HG03432 (cell line): Measurements from ENCODE around the gene RNF175.

ENCODE experiments used
- ATAC-seq: cut with Tn5 transposase; IDR thresholded peaks from one replicate; pipeline ENCODE4 v1.9.1; 2021; ENCODE audit warnings: mild to moderate bottlenecking, moderate library complexity; ENCODE audit not compliant: unreplicated experiment

Gene RNF175

GRCh38 chr4:153759407-153760316, at the start of gene RNF175:
RNF175 (minus strand) TSS chr4:153760024; CDS start chr4:153759862, 162 bp downstream.
- no peak for ATAC-seq

- peak; percentile 80 for ATAC-seq
These were observed 49.5 kb upstream of the RNF175 start for GRCh38 chr4:153809307-153809706.

GRCh38 chr4:153808175-153808574, 48.4 kb upstream of the RNF175 start:
- no peak for ATAC-seq

GRCh38 chr4:153806073-153806472, 46.2 kb upstream of the RNF175 start:
- ATAC-seq: no peak

GRCh38 chr4:153804722-153805121, 44.9 kb upstream of the RNF175 start:
- ATAC-seq: no peak

- ATAC-seq: no peak
These were observed 39.9 kb upstream of the RNF175 start for GRCh38 chr4:153799694-153800074.

GRCh38 chr4:153798901-153799693, 39.3 kb upstream of the RNF175 start:
- no peak for ATAC-seq

- no peak for ATAC-seq
These were observed 38.6 kb upstream of the RNF175 start for GRCh38 chr4:153798420-153798819.

- no peak for ATAC-seq
These were observed 34.2 kb upstream of the RNF175 start for GRCh38 chr4:153794006-153794405.

GRCh38 chr4:153792618-153793247, 32.9 kb upstream of the RNF175 start:
- ATAC-seq: no peak

- ATAC-seq: no peak
These were observed 32.2 kb upstream of the RNF175 start for GRCh38 chr4:153791746-153792617.

GRCh38 chr4:153790962-153791551, 31.2 kb upstream of the RNF175 start:
- ATAC-seq: no peak

- ATAC-seq: no peak
These were observed 30.7 kb upstream of the RNF175 start for GRCh38 chr4:153790500-153790865.

GRCh38 chr4:153789741-153790499, 30.1 kb upstream of the RNF175 start:
- no peak for ATAC-seq

- no peak for ATAC-seq
These were observed 28.8 kb upstream of the RNF175 start, which contains the start of gene SFRP2 for GRCh38 chr4:153788413-153789276. SFRP2 (minus strand) TSS chr4:153789083; CDS start chr4:153788835, 248 bp downstream.

- no peak for ATAC-seq
These were observed 28.2 kb upstream of the RNF175 start for GRCh38 chr4:153788051-153788412.

GRCh38 chr4:153787575-153787974, 27.8 kb upstream of the RNF175 start:
- ATAC-seq: no peak

- ATAC-seq: no peak
These were observed 27.3 kb upstream of the RNF175 start for GRCh38 chr4:153787061-153787560.
